Osteoblast (primary cell): ENCODE data around the gene NDUFA5. TPM values are rescaled to one million over a fixed set of nuclear protein-coding genes. Genes with fewer than 3 reads are reported as not detected.

Experiments
- DNase-seq: peaks from one replicate; pipeline ENCODE4 v3.0.0; 2011; ENCODE audit warnings: low spot score, mixed read lengths; ENCODE audit not compliant: insufficient read length; ENCODE audit errors: missing footprints
- H2AFZ ChIP-seq: 2 replicates; pipeline ENCODE4 v1.6.0; 2011; ENCODE audit warnings: mild to moderate bottlenecking, low read length
- H3K27ac ChIP-seq: 2 replicates; pipeline ENCODE4 v1.5.1; 2011; ENCODE audit warnings: mild to moderate bottlenecking, low read depth, low read length, moderate library complexity
- H3K27me3 ChIP-seq: 2 replicates; pipeline ENCODE4 v1.6.0; 2012; ENCODE audit warnings: mild to moderate bottlenecking, control low read depth, inconsistent platforms, low read length, moderate library complexity; ENCODE audit not compliant: insufficient read depth
- H3K36me3 ChIP-seq: 2 replicates; pipeline ENCODE4 v1.5.1; 2011; ENCODE audit warnings: mild to moderate bottlenecking, low read length, control low read depth, moderate library complexity; ENCODE audit not compliant: insufficient read depth
- H3K4me1 ChIP-seq: 2 replicates; pipeline ENCODE4 v1.5.1; 2011; ENCODE audit warnings: mild to moderate bottlenecking, low read length, control low read depth, moderate library complexity; ENCODE audit not compliant: insufficient read depth
- H3K4me2 ChIP-seq: 2 replicates; pipeline ENCODE4 v1.6.0; 2011; ENCODE audit warnings: mild to moderate bottlenecking, low read length; ENCODE audit not compliant: insufficient read depth
- H3K4me3 ChIP-seq: fragments of 200-600 bp; sonication (generic); 3 replicates; pipeline ENCODE4 v1.5.1; 2012; ENCODE audit warnings: mild to moderate bottlenecking, low read length, inconsistent platforms; ENCODE audit not compliant: insufficient read depth
- H3K79me2 ChIP-seq: 2 replicates; pipeline ENCODE4 v1.6.0; 2012; ENCODE audit warnings: mild to moderate bottlenecking, low read length, control low read depth, inconsistent platforms; ENCODE audit not compliant: insufficient read depth
- H3K9me3 ChIP-seq: 2 replicates; pipeline ENCODE4 v1.5.1; 2011; ENCODE audit warnings: low read depth, low read length, control low read depth
- H4K20me1 ChIP-seq: 2 replicates; pipeline ENCODE4 v1.6.0; 2012; ENCODE audit warnings: mild to moderate bottlenecking, low read length, control low read depth; ENCODE audit not compliant: insufficient read depth
- CTCF ChIP-seq: IDR thresholded peaks from 2 replicates; pipeline ENCODE4 v1.5.1; 2011; ENCODE audit warnings: mild to moderate bottlenecking, low read depth, low read length, moderate library complexity; ENCODE audit errors: extremely low read depth
- total RNA-seq: library from RNA; depleted of rRNA; stranded (reverse); fragments of >200 nt; gene quantifications from 2 replicates; pipeline ENCODE4 v1.2.3, GENCODE V29; 2012

NDUFA5 gene
- total RNA-seq, 1 donor, result 25.7 TPM

- no peaks in the 10 kb centered on the region for H3K27me3 ChIP-seq
- H4K20me1 ChIP-seq, result no peaks in the 10 kb centered on the region
- H3K36me3 ChIP-seq, result no peaks in the 10 kb centered on the region
- H3K4me2 ChIP-seq, result no peak overlapping the region
- TF ChIP-seq CTCF, result no peak
- no peak overlapping the region for H2AFZ ChIP-seq
- no peak overlapping the region for H3K4me3 ChIP-seq
- DNase-seq, result peak; percentile 29
- H3K27ac ChIP-seq, result no peak overlapping the region
- no peaks in the 10 kb centered on the region for H3K79me2 ChIP-seq
- H3K9me3 ChIP-seq, result no peaks in the 10 kb centered on the region
- H3K4me1 ChIP-seq, result no peaks in the 10 kb centered on the region
Measured at GRCh38 chr7:123600876-123601275, 43.3 kb upstream of the NDUFA5 start.

GRCh38 chr7:123599766-123600165 lies 42.1 kb upstream of the NDUFA5 start:
- TF ChIP-seq CTCF, result no peak
- Histone ChIP-seq H3K27ac (no peak overlapping the region), H4K20me1 (no peaks in the 10 kb centered on the region), H3K27me3 (no peaks in the 10 kb centered on the region), H3K4me3 (no peak overlapping the region), H3K9me3 (no peaks in the 10 kb centered on the region), H3K4me2 (no peak overlapping the region), H3K36me3 (no peaks in the 10 kb centered on the region), H2AFZ (no peak overlapping the region), H3K4me1 (no peaks in the 10 kb centered on the region), H3K79me2 (no peaks in the 10 kb centered on the region)
- no peak for DNase-seq

GRCh38 chr7:123598657-123599056 lies 41.0 kb upstream of the NDUFA5 start:
- Histone ChIP-seq H3K4me3 (no peak overlapping the region), H3K4me2 (no peak overlapping the region), H2AFZ (no peak overlapping the region), H3K79me2 (no peaks in the 10 kb centered on the region), H3K4me1 (no peaks in the 10 kb centered on the region), H3K27ac (no peak overlapping the region), H3K27me3 (no peaks in the 10 kb centered on the region), H4K20me1 (no peaks in the 10 kb centered on the region), H3K9me3 (no peaks in the 10 kb centered on the region), H3K36me3 (no peaks in the 10 kb centered on the region)
- TF ChIP-seq CTCF, result no peak
- no peak for DNase-seq

- Histone ChIP-seq H3K4me3 (no peak overlapping the region), H3K27ac (no peak overlapping the region), H3K9me3 (no peaks in the 10 kb centered on the region), H3K4me2 (no peak overlapping the region), H4K20me1 (no peaks in the 10 kb centered on the region), H2AFZ (peak overlapping the region; percentile 62), H3K4me1 (no peaks in the 10 kb centered on the region), H3K36me3 (no peaks in the 10 kb centered on the region), H3K79me2 (no peaks in the 10 kb centered on the region), H3K27me3 (no peaks in the 10 kb centered on the region)
- no peak for DNase-seq
- no peak for TF ChIP-seq CTCF
Measured at GRCh38 chr7:123594813-123595241, 37.2 kb upstream of the NDUFA5 start.
